Epidermal melanocyte (primary cell): ENCODE measurements around the gene KLHL30.

Experiments
- DNase-seq: peaks from one replicate; pipeline ENCODE4 v3.0.0; 2011; ENCODE audit warnings: low spot score; ENCODE audit not compliant: insufficient read length

The KLHL30 gene, protein sequence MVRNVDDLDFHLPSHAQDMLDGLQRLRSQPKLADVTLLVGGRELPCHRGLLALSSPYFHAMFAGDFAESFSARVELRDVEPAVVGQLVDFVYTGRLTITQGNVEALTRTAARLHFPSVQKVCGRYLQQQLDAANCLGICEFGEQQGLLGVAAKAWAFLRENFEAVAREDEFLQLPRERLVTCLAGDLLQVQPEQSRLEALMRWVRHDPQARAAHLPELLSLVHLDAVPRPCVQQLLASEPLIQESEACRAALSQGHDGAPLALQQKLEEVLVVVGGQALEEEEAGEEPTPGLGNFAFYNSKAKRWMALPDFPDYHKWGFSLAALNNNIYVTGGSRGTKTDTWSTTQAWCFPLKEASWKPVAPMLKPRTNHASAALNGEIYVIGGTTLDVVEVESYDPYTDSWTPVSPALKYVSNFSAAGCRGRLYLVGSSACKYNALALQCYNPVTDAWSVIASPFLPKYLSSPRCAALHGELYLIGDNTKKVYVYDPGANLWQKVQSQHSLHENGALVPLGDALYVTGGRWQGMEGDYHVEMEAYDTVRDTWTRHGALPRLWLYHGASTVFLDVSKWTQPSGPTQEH

DNA sequence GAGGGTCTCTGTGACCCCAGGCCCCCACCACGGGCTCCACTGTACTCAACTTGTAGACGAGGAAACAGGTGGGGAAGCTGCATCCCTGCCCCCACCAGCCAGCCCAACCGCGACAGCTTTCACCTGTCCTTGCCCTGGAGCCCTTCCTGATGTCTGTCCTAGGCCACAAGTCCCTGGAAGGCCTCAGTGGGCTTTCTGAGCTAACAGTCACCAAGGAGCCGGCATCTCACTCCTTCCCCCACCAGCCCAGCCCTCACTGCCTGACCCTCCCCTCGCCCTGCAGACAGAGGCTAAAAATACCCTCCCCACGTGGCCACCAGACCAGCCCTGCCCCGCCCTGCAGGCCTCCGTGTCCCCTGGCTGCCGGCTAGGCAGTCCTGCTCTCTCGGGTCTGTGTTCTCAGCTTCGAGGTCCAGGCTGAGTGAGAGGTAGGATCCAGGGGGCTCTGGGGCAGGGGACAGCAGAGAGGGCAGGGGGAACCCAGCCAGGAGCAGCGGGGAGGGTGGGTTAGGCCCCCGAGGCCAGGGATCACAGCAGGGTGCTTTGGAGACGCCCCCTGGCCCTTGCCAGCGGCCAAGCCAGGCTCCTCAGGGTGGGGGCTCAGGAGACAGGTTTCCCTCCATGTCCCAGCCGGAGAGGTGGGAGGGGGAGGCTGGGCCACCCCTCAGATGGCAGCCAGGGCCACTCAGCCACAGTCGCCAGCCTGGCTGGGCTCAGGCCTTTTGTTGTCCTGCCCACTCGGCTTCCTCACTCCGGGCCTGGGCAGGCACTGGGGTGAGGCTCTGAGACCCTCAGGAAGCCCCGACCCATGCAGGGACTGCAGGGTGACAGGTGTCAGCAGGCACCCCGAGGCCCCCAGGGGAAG is at the start of gene KLHL30:
KLHL30 (plus strand) TSS at position 338 of the 865 bp plus-strand sequence. CDS start 2,087 bp downstream, outside the sequence.
- no peak for DNase-seq

- no peak for DNase-seq
Observed at GRCh38 chr2:238090887-238091286, 47.6 kb upstream of the KLHL30 start.

DNA sequence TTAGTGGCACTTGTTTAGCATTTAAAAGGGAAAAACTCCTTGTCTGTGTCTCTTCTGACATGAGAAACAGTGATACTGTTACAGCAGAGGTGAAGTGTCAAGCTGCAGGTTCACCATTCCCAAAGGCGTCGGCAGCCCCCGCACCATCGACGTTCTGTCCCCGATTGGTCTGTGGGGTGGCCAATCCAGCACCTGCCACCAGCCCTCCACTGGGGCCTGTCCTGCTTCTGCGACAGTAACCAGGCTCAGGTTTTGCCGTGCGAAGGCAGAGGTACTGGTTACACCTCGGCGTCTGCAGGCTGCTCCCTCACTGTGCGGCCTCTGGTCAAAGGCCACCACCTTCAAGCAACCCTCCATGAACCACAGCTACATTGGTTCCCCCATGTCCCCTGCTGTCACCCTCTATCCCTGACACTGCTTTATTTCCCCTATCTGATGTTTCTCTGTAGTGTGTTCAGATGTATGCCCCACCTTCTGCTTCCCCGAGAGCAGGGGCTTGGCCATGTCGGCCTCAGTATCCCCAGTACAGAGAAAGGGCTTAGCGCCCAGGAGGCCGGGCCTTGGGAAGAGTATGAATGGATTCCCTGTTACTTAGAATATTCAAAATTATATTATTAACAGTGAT is 46.9 kb upstream of the KLHL30 start:
- no peak for DNase-seq

GRCh38 chr2:238092486-238093035 is 45.9 kb upstream of the KLHL30 start:
- no peak for DNase-seq

DNA sequence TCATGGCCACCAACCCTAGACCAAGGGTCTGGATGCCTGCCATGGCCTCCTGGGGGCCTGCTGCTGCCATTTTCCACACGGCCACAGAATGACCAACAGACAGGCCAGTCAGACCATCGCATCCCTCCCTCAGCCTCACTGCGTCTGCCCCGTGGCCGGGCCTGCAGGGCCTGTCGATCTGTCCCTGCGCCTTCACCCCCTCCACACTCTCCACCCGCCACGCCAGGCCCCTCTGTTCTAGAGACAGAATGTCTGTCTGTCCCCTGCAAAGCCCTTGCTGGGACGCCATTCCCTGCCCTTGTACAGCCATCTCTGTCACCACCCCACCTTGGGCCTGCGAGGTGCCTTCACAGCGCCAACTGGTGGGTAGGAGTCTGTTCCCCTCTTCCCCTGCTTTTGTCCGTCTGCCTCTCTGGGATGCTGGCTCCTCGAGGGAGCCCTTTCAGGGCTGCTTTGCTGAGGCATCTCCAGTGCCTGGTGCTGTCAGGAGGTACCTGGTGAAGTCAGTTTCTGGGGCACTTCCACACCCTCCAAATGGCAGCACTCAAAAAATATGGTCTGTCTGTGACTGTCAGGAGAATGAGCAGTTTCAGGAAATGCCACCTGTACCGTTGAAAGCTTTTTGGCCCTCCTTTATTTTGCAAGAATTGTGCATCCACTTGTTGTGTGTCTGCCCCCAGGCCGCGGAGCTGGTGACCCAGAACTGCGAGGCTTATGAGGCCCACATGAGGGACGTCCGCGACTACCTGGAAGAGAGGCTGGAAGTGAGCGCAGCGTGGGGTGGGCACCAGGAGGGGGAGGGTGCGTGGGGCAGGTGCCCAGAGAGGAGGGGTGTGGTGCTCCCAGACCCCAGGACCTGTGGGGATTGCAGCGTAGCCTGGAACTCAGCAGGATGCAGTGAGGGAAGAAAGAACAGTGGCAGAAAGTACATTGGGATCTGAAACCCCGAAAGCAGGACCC is 45.0 kb upstream of the KLHL30 start:
- DNase-seq: no peak

DNA sequence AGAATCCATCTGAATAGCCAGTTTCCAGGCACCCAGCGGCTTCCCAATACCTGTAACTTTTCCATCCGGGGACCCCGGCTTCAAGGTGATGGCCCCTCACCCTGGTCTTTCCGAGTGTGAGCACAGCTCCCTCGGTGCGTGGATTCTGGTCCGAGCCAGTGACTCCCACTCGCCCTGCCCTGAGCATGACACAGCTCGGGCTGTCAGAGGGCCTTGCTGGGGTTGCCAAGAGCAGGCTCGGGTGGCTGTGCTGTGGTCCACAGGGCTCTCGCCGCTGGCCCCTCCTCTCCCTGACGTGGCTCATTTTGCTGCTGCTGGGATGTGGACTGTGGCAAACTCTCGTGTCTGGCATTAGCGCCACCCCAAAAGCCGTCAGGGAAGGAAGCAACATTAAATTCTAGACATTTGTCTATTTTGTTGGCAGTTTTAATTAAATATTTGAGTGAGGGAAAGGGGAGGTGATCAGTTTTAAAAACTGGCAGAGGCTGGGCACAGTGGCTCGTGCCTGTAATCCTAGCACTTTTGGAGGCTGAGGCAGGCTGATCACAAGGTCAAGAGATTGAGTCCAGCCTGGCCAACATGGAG is 43.9 kb upstream of the KLHL30 start:
- DNase-seq: no peak

- no peak for DNase-seq
Observed at GRCh38 chr2:238095143-238095542, 43.3 kb upstream of the KLHL30 start.

- no peak for DNase-seq
Observed at GRCh38 chr2:238096311-238097011, 42.0 kb upstream of the KLHL30 start.

DNA sequence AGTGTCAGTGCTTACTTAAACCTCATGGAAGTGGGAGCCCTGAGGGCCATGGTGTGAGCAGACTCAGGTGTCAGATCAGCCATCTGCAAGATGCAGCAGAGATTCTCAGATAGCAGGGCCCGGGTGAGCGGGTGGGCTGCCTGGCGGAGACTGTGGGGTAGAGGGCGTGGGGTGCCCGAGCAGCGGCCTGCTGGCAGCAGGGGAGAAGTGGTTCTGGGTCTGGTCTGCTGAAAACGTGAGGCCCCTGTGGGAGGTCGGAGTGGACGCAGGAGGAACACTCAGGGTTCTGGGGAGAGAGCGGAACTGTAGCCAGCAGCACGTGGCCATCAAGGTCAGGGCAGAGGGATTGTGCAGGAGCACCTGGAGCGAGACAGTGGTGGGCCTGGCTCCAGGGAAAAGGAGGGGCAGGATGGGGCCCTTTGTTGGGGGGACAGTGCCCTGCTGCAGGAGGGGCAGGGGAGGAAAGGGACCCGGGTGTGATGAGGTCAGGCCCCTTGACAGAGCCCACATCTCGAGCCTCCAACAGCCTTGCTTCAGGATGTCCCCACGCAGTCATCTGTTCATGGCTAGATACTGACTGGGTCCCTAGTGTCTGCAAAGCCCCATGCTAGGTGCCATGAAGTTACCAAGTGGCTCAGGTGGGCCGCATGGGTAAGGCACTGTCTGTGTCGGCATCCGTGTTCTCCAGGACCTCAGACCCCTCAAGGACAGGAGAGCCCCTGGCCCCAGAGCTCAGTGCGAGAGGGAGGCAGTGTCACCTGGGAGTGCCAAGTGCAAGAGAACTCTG is 41.1 kb upstream of the KLHL30 start:
- no peak for DNase-seq

- DNase-seq: no peak
Observed at GRCh38 chr2:238097988-238098871, 40.2 kb upstream of the KLHL30 start.

GRCh38 chr2:238098901-238099713 is 39.4 kb upstream of the KLHL30 start:
- DNase-seq: no peak

DNA sequence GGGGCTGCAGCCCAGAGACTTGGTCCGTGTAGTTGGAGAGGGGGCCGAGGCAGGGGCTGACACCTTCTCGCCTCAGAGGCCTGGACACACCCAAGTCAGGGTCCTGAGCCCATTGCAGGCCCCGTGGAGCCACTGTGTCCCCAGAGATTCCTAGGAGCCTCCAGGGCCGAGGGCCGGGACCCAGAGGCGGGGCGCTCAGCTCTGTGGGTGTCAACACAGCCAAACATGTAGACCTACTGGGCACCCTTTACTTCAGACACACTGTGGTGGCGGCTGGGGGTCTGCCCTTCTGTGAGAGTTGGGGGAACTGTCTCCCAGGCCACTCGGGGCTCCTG is 38.8 kb upstream of the KLHL30 start:
- no peak for DNase-seq

DNA sequence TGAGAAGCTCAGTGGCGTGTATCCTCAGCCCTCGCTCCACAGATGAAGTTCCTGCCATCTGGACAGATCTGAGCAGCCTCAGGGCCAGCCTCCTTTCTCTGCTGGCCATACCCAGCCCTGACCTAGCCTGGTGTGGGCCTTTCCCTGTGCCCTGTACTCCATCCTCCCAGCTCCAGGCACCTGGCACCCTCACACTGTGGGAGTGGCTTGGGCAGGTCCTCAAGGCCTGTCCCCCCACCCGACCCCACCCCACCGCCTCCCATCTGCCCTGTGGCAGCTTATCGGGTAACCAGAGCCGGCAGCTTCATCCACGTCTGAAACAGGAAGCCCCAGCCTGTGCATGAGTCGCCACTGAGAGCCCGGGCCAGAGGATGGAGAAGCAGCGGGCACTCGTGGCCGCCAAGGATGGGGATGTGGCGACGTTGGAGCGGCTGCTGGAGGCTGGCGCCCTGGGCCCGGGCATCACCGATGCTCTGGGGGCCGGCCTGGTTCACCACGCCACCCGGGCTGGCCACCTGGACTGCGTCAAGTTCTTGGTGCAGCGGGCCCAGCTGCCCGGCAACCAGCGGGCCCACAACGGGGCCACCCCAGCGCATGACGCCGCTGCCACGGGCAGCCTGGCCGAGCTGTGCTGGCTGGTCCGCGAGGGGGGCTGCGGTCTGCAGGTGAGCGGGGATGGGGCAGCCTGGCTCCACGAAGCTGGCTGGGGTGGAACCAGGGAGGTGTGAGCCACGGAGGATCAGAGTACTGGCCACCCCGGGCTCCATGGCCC is 38.2 kb upstream of the KLHL30 start, which contains the start of gene ESPNL:
ESPNL (plus strand) TSS at position 292 of the 772 bp plus-strand sequence; CDS start at position 372, 80 bp downstream.
- no peak for DNase-seq

DNA sequence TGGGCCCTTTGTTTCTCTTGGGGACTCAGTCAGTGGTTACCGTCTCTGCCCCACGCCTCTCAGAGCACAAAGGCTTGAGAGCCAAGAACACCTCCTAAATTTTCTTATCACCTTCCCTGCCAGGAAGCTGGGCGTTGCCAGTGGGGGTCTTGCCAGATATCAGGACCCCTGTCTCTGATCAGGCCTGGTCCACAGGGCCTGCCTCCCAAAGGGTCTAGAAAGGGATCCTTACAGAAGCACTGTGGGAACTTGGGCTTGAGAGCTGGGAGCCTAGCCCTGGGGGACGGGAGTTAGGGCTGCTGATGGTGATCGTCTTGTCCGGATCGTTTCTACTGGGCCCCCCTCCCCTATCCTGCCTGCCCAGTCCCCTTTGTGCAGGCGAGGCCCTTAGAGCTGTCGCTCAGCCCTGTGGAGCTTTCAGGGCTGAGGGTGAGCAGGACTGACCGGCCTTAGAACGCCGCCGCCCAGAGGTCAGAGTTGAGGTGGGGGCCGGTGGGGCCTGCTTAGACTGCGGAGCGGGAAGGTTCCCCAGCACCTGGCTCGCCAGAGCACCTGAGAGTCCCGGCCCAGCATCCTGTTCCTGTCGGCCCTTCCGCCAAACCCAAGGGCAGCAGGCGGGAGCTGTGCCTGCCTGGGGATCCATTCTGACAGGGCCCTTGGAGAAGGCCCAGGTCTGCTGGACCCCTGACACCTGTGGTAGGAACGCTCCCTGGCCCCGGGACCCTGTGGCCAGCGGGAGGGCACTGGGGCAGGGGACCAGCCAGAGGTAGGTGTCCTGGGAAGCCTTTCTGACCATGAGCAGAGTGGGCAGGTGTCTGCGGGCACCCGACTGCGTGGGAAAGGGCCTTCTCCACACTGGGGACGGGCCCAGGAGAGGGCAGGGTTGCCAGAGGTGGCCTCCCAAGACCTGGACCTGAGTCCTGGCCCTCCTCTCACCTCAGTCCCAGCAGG is 37.4 kb upstream of the KLHL30 start:
- DNase-seq: no peak
